WTC11 (cell line): ENCODE measurements around the gene PRAMEF20. TPM values are rescaled to one million over a fixed set of nuclear protein-coding genes. Genes with fewer than 3 reads are reported as not detected.

Experiments used
- ATAC-seq: fragments of 200-7000 bp; cut with Tn5 transposase; 2 replicates; pipeline ENCODE4 v1.10.0; 2021; ENCODE audit warnings: mild to moderate bottlenecking, moderate library complexity
- CTCF ChIA-PET: fragments of 300-600 bp; sonication (Branson Sonifier 250); formaldehyde crosslinking; loops from one replicate; lab custom pipeline; 2021; ENCODE audit warnings: antibody characterized with exemption; lab: Charles Lee
- POLR2A ChIA-PET: fragments of 350-600 bp; sonication (Branson Sonifier 250); formaldehyde crosslinking; loops from one replicate; lab custom pipeline; 2021; ENCODE audit warnings: antibody characterized with exemption; lab: Charles Lee
- DNase-seq: peaks from one replicate; pipeline ENCODE4 v3.0.0; 2021; ENCODE audit warnings: low spot score
- H3K27ac Mint-ChIP-seq: 2 replicates; pipeline ENCODE4 v1.8.0; 2021; ENCODE audit warnings: mixed read lengths
- H3K27me3 Mint-ChIP-seq: 2 replicates; pipeline ENCODE4 v1.8.0; 2021; ENCODE audit warnings: low read depth, mild to moderate bottlenecking, moderate library complexity, mixed read lengths
- H3K36me3 Mint-ChIP-seq: 2 replicates; pipeline ENCODE4 v1.8.0; 2021; ENCODE audit warnings: mixed read lengths
- H3K4me1 Mint-ChIP-seq: 2 replicates; pipeline ENCODE4 v1.8.0; 2022; ENCODE audit warnings: mixed read lengths
- H3K4me3 Mint-ChIP-seq: 2 replicates; pipeline ENCODE4 v1.8.0; 2021; ENCODE audit warnings: mild to moderate bottlenecking, moderate library complexity, mixed read lengths
- H3K9me3 Mint-ChIP-seq: 2 replicates; pipeline ENCODE4 v1.8.0; 2021; ENCODE audit warnings: mixed read lengths
- ATF1 ChIP-seq: sonication (generic); formaldehyde crosslinking; IDR thresholded peaks from 2 replicates; pipeline ENCODE4 v1.8.1; 2023; ENCODE audit warnings: mild to moderate bottlenecking, moderate library complexity, missing genetic modification reagents
- ATF2 ChIP-seq: sonication (generic); formaldehyde crosslinking; IDR thresholded peaks from 2 replicates; pipeline ENCODE4 v1.8.1; 2022; ENCODE audit warnings: low read depth, missing genetic modification reagents, borderline replicate concordance
- E2F5 ChIP-seq: sonication (generic); formaldehyde crosslinking; IDR thresholded peaks from 2 replicates; pipeline ENCODE4 v1.8.1; 2022; ENCODE audit warnings: mild to moderate bottlenecking, moderate library complexity, missing genetic modification reagents
- ERG ChIP-seq: fragments of 250-450 bp; sonication (Bioruptor Pico); IDR thresholded peaks from 2 replicates; pipeline ENCODE4 v1.8.0; 2021; ENCODE audit warnings: mild to moderate bottlenecking
- FOXK1 ChIP-seq: sonication (generic); formaldehyde crosslinking; IDR thresholded peaks from 2 replicates; pipeline ENCODE4 v1.8.0; 2022; ENCODE audit warnings: mild to moderate bottlenecking, moderate library complexity, missing genetic modification reagents
- FOXP1 ChIP-seq: sonication (generic); formaldehyde crosslinking; IDR thresholded peaks from 2 replicates; pipeline ENCODE4 v1.8.0; 2022; ENCODE audit warnings: missing genetic modification reagents, mild to moderate bottlenecking, moderate library complexity, borderline replicate concordance
- MLX ChIP-seq: sonication (generic); formaldehyde crosslinking; IDR thresholded peaks from 2 replicates; pipeline ENCODE4 v1.8.1; 2023; ENCODE audit warnings: mild to moderate bottlenecking, missing genetic modification reagents, moderate library complexity
- NFATC4 ChIP-seq: fragments of 250-450 bp; sonication (Bioruptor Pico); IDR thresholded peaks from 2 replicates; pipeline ENCODE4 v1.9.0; 2021; ENCODE audit warnings: mild to moderate bottlenecking
- PRRX2 ChIP-seq: fragments of 250-450 bp; sonication (Bioruptor Pico); IDR thresholded peaks from 2 replicates; pipeline ENCODE4 v1.8.0; 2021; ENCODE audit warnings: mild to moderate bottlenecking
- SMAD4 ChIP-seq: sonication (generic); formaldehyde crosslinking; IDR thresholded peaks from 2 replicates; pipeline ENCODE4 v1.8.0; 2022; ENCODE audit warnings: mild to moderate bottlenecking, missing genetic modification reagents
- SP1 ChIP-seq: sonication (generic); formaldehyde crosslinking; conservative IDR thresholded peaks from 2 replicates; pipeline ENCODE4 v1.8.1; 2022; ENCODE audit warnings: missing genetic modification reagents
- TEAD1 ChIP-seq: sonication (generic); formaldehyde crosslinking; IDR thresholded peaks from 2 replicates; pipeline ENCODE4 v1.8.0; 2022; ENCODE audit warnings: mild to moderate bottlenecking, missing genetic modification reagents
- TEAD4 ChIP-seq: sonication (generic); formaldehyde crosslinking; IDR thresholded peaks from 2 replicates; pipeline ENCODE4 v1.8.0; 2022; ENCODE audit warnings: mild to moderate bottlenecking, missing genetic modification reagents
- ZBTB21 ChIP-seq: sonication (generic); formaldehyde crosslinking; IDR thresholded peaks from 2 replicates; pipeline ENCODE4 v1.8.1; 2023; ENCODE audit warnings: mild to moderate bottlenecking, missing genetic modification reagents, borderline replicate concordance
- ZNF232 ChIP-seq: sonication (generic); formaldehyde crosslinking; IDR thresholded peaks from 2 replicates; pipeline ENCODE4 v1.8.0; 2022; ENCODE audit warnings: mild to moderate bottlenecking, missing genetic modification reagents
- ZNF317 ChIP-seq: sonication (generic); formaldehyde crosslinking; IDR thresholded peaks from 2 replicates; pipeline ENCODE4 v1.8.1; 2023; ENCODE audit warnings: low read depth, mild to moderate bottlenecking, moderate library complexity, missing genetic modification reagents, borderline replicate concordance
- ZNF396 ChIP-seq: fragments of 250-450 bp; sonication (Bioruptor Pico); IDR thresholded peaks from 2 replicates; pipeline ENCODE4 v1.8.0; 2021; ENCODE audit warnings: mild to moderate bottlenecking, moderate library complexity, borderline replicate concordance
- ZNF416 ChIP-seq: fragments of 250-450 bp; sonication (Bioruptor Pico); IDR thresholded peaks from 2 replicates; pipeline ENCODE4 v1.9.0; 2021; ENCODE audit warnings: mild to moderate bottlenecking, inconsistent platforms
- ZNF512 ChIP-seq: sonication (generic); formaldehyde crosslinking; IDR thresholded peaks from 2 replicates; pipeline ENCODE4 v1.8.1; 2022; ENCODE audit warnings: missing genetic modification reagents, borderline replicate concordance
- ZNF671 ChIP-seq: fragments of 250-450 bp; sonication (Bioruptor Pico); IDR thresholded peaks from 2 replicates; pipeline ENCODE4 v1.8.0; 2021; ENCODE audit warnings: mild to moderate bottlenecking
- total RNA-seq: library from RNA; stranded (reverse); gene quantifications from 3 replicates; pipeline ENCODE4 v1.2.3, GENCODE V29; 2021

Gene PRAMEF20
- total RNA-seq, 1 experiment from 2014 or later: not detected

- TF ChIP-seq TEAD4 (CRISPR knock-in tag) (no peak), FOXP1 (CRISPR knock-in tag) (no peak), TEAD1 (CRISPR knock-in tag) (no peak), ERG (CRISPR knock-in tag) (no peak), ZNF232 (CRISPR knock-in tag) (no peak), ZNF416 (CRISPR knock-in tag) (no peak), FOXK1 (CRISPR knock-in tag) (no peak), SP1 (CRISPR knock-in tag) (no peak), E2F5 (CRISPR knock-in tag) (no peak), ZNF671 (CRISPR knock-in tag) (no peak)
- Mint-ChIP-seq H3K4me1 (no peaks in the 10 kb centered on the region), H3K9me3 (peaks cover 56% of the 10 kb centered on the region), H3K4me3 (no peak overlapping the region), H3K36me3 (peaks cover 19% of the 10 kb centered on the region), H3K27ac (no peak overlapping the region), H3K27me3 (peaks cover 12% of the 10 kb centered on the region; the same call in 1 of the 2 replicates)
- POLR2A ChIA-PET: no interaction called here
- ATAC-seq (no peak), DNase-seq (no peak)
- CTCF ChIA-PET: no interaction called here
Observed at GRCh38 chr1:13462682-13463081, 52.4 kb downstream of the PRAMEF20 start.

GRCh38 chr1:13465515-13465914 lies 55.3 kb downstream of the PRAMEF20 start:
- H3K4me1 Mint-ChIP-seq: peaks cover 3% of the 10 kb centered on the region; the same call in 1 of the 2 replicates
- peaks cover 38% of the 10 kb centered on the region for H3K9me3 Mint-ChIP-seq
- H3K27ac Mint-ChIP-seq: no peak overlapping the region
- peaks cover 10% of the 10 kb centered on the region; the same call in 1 of the 2 replicates for H3K27me3 Mint-ChIP-seq
- TF ChIP-seq PRRX2 (CRISPR knock-in tag): no peak
- TF ChIP-seq SMAD4 (CRISPR knock-in tag): no peak
- no peak for TF ChIP-seq ATF1 (CRISPR knock-in tag)
- no peak for TF ChIP-seq ZNF512 (CRISPR knock-in tag)
- TF ChIP-seq TEAD4 (CRISPR knock-in tag): no peak
- no peak for TF ChIP-seq MLX (CRISPR knock-in tag)
- ChIA-PET POLR2A (no interaction called here), CTCF (no interaction called here)
- peaks cover 9% of the 10 kb centered on the region for H3K36me3 Mint-ChIP-seq
- no peak for DNase-seq
- no peak for ATAC-seq
- H3K4me3 Mint-ChIP-seq: no peak overlapping the region

GRCh38 chr1:13469343-13469742 lies 59.1 kb downstream of the PRAMEF20 start:
- CTCF ChIA-PET: no interaction called here
- TF ChIP-seq MLX (CRISPR knock-in tag): no peak
- TF ChIP-seq NFATC4: no peak
- no peak for TF ChIP-seq ZNF671 (CRISPR knock-in tag)
- no peak for TF ChIP-seq ZBTB21 (CRISPR knock-in tag)
- TF ChIP-seq ATF2 (CRISPR knock-in tag): no peak
- no peak for TF ChIP-seq ZNF317 (CRISPR knock-in tag)
- TF ChIP-seq ZNF396 (CRISPR knock-in tag): no peak
- TF ChIP-seq FOXK1 (CRISPR knock-in tag): no peak
- TF ChIP-seq, all 79 proteins: peak for 0
- Mint-ChIP-seq H3K4me3 (no peak overlapping the region), H3K4me1 (peaks cover 3% of the 10 kb centered on the region; the same call in 1 of the 2 replicates), H3K36me3 (peaks cover 8% of the 10 kb centered on the region), H3K9me3 (peaks cover 32% of the 10 kb centered on the region), H3K27me3 (peaks cover 9% of the 10 kb centered on the region; the same call in 1 of the 2 replicates), H3K27ac (no peak overlapping the region)
- POLR2A ChIA-PET: no interaction called here
- peak; percentile 11 for DNase-seq
- ATAC-seq: peak; percentile 76
